MV-4-11 (cell line): ENCODE measurements around the gene NECAB2.

Experiments
- DNase-seq: peaks from one replicate; lab custom pipeline; 2025; lab: John Stamatoyannopoulos, UW

Gene NECAB2

GRCh38 chr16:83967838-83968305 is at the start of gene NECAB2:
Gene NECAB2 (plus strand): TSS chr16:83968244. CDS start chr16:83968649, 405 bp downstream.
- no peak for DNase-seq

GRCh38 chr16:83920894-83921491 is 47.1 kb upstream of the NECAB2 start:
- DNase-seq, result no peak

GRCh38 chr16:83923581-83924365 is 44.3 kb upstream of the NECAB2 start:
- DNase-seq, result no peak

GRCh38 chr16:83924686-83925085 is 43.4 kb upstream of the NECAB2 start:
- no peak for DNase-seq

DNA sequence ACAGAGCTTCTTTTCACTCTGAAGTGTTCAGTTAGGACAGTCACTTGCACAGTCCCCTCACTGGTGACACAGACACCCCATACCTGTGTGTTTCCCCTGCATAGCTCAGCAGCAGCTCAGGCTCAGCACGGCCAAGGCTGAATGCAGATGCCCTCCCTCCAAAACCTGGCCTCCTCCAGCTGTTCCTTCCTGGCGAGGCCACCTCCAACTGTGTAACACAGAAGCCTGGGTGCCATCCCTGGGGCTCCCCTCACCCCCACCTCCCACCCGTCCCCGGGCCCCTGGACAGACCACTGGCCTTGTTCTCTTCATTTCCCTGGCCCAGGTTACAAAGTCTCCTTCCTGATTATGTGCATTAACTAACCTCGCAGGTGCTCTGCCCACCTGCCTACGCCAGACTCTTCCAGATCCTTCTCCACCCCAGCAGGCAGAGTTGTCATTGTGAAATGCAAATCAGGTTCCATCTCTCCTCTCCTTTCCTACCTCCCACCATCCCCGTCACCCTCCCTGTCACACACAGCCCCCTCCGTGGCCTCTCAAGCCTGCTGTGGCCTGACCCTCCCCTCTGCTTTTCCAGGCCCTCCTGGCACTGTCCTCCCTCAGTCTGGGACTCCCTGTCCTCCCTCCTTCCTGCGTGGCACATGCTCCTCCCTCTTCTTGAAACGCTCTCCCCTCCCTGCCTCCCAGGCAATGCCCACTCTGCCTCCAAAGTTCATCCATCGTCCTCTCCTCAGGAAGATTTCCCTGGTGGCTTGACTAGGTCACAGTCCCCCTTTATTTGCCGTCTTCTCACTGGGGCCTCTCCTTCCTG is 42.7 kb upstream of the NECAB2 start:
- no peak for DNase-seq

DNA sequence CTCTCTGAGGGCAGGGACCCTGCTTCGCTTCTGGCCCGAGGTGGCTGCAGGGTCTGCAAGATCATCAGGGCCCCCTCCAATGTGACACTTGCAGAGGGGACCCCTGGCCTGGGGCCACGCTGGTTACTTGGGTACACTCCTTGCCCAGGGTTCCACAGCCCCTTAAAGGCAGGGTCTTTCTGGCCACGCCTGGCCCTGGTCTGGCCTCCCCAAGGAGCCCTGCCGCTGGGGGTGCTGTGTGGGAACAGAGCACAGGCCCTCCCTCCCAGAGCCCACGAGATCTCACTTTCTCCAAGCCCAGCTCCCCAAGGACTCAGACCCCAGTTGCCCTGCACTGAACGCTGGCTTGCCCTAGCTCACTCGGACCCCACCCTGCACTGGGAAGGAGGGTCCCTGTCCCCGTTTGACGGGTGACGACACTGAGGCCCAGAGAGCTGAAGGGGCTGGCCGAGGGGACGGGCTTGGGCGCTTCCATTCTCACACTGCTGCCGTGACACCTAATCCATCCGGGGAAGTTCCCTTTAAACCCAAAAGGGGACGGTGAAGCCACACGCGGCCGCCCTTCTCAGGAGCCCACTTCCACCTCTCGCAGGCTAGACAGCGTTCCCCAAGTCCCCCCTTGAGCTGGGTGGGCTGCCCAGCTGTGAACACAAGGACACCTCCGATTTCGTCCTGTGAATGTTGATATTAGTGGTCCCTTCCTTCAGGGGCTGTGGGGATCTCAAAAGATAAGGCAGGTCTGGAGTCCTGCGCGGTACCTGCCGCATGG is 41.9 kb upstream of the NECAB2 start:
- no peak for DNase-seq

DNA sequence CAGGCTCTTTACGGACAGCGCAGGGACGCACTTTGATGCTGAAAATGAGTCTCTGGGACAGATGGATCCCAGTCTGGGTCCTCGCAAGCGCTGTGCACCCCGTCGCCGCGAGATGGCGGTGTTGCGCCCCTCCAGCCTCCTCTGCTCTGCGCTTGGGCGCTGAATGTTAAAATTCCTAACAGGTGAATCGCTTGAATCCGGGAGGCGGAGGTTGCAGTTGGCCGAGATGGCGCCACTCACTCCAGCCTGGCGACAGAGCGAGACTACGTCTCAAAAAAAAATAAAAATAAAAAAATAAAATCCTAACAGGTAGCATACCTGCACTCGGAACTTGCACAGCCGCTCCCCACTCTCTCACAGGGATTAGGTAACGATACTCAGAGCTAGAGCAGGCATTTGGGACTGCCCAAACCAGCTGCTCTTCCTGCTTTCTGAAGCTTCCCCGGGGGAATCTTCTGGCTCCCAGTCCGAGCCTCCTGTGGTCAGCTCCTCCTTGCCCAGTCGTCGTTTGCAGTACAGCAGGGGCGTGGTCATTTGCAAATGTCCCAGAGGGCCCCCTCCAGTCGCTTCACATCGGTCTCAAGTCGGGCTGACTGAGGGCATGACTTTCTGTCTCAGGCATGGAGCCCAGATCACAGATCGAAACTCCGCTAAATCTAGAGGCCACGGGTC is 41.2 kb upstream of the NECAB2 start:
- peak; percentile 31 for DNase-seq

DNA sequence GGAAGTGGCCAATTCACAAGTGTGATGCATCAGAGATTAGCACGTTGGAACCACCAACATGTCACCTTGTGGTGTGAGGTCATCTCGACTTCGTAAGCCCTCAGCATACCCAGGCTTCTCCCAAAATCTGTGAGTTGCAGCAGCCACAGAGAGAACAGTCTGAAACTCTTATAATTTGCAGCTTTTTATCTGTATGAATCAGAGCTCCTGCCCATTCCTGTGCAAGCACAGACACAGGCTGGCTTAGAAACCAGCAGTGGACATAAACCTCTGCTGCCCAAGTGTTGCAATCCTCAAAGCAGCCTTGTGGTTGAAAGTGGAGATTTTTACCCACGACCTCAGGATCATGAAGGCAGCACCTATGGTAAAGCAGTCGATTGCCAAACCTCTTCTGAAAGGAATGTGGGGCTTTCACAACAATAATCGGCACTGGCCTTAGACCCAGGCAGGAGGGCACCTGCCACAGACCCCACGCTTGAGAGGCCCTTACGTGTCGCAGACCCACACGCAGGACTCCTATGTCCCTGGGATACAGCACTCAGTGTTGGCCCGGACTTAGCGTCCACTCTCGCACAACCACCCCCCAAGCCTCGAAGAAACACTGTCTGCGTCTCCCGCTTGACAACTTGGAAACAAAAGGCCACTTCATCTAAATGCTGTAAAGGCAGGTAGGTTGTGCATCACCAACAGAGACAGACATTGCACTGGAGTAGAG is 39.5 kb upstream of the NECAB2 start:
- DNase-seq, result peak; percentile 26

DNA sequence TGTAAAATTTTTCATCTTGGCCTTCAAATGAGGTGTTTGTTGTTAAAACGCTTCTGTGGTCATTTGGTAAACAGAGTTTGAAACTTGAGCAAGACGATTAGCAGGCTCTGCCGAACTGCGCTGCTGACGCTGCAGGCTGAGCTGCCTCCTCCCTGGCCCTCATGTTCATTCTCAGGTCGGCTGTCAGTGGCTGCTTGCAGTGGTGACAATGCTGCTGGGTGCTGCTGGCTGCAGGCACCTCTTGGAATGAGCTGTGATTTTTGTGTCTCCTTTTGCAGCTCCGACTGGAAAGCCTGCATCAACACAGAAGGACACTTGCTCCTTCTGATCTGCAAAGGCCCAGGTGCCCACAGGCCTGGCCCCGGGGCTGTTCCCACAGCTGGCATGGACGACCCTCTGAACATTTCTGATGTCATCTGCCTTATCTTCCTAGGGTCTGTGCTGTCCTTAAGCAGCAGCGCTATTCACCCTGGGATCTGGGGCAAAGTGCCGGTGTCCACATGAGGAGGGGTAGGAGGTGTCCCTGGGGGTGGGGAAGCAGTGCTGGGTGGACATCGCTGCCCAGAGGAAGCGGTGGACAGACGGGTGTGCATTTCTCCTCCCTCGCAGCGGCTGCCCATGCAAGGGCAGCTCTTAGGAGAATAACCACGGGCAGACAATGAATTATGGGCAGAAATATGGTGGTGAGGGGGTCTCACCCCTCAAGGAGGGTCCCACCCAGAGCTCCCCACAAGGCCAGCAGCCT is 38.1 kb upstream of the NECAB2 start:
- no peak for DNase-seq

- DNase-seq, result no peak
These were observed 37.1 kb upstream of the NECAB2 start for GRCh38 chr16:83930730-83931500.

DNA sequence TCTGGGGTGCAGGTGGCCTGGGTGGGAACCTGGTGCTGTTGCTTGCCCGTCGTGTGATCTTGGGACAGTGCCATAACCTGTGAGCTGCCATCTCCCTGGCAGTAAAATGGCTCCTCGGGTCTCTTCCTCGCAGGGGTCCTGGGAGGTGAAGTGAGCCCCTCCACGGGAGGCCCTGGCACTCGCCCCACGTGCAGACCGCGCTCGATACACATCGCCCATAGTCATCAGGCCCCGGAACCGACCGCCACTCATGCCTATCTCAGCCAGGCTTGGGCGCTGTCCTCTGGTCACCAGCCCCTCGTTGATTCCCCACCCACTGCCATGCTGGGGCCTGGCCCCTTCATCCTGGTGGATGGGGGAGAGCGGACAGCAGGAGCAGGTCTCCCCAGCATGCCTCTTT is 36.5 kb upstream of the NECAB2 start:
- DNase-seq, result no peak

DNA sequence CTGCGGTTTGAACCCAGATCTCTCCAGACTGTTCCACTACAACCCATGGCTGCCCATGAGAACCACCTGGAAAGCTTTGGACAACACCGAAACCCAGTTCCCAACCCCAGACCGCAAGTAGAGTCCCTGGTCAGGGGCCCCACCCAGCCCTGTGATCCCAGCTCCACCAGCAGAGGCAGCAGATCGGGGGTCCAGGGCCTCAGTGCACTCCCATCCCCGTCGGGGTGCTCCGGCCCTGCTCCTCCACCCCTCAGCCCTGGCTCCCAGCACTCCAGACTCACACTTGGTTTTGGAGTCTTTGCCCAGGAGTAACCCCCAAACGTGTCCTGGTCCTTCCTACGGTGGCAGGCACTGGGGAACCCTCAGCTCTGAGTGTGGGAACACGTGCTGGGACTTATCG is 35.7 kb upstream of the NECAB2 start:
- no peak for DNase-seq

- no peak for DNase-seq
These were observed 34.9 kb upstream of the NECAB2 start for GRCh38 chr16:83932955-83933673.

- peak; percentile 31 for DNase-seq
These were observed 34.0 kb upstream of the NECAB2 start for GRCh38 chr16:83933885-83934683.

DNA sequence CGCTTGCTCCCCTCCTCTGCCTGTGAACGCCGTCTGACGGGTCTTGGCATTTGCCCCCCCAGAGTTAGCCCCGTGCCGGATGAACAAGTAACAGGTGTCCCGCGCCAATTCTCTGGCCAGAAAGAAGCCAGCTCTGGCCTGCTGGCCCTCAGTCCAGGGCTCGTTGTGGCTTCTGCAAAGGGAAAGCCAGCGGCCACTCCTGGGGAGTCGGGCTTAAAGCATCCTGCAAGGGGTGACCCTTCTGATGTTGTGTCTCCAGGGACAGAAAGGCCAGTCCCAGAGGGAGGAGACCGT is 33.4 kb upstream of the NECAB2 start:
- DNase-seq, result no peak

GRCh38 chr16:83935005-83935857 is 32.8 kb upstream of the NECAB2 start:
- no peak for DNase-seq

- DNase-seq, result no peak
These were observed 32.2 kb upstream of the NECAB2 start for GRCh38 chr16:83935858-83936255.
